HG02870 (cell line): ENCODE results near the gene DDR2.

Experiments
- ATAC-seq: cut with Tn5 transposase; IDR thresholded peaks from one replicate; pipeline ENCODE4 v1.9.1; 2021; ENCODE audit warnings: mild to moderate bottlenecking, moderate library complexity; ENCODE audit not compliant: unreplicated experiment

The DDR2 gene

GRCh38 chr1:162629077-162629627 lies 3.1 kb upstream of the DDR2 start:
- no peak for ATAC-seq

GRCh38 chr1:162629651-162630050 lies 2.6 kb upstream of the DDR2 start:
- ATAC-seq: no peak

- no peak for ATAC-seq
Measured at GRCh38 chr1:162631546-162632191, 595 bp upstream of the DDR2 start.

GRCh38 chr1:162632698-162633080 lies 425 bp downstream of the DDR2 start:
- no peak for ATAC-seq

GRCh38 chr1:162633081-162633762 lies 958 bp downstream of the DDR2 start:
- ATAC-seq: peak; percentile 67

- ATAC-seq: no peak
Measured at GRCh38 chr1:162635418-162635817, 3.2 kb downstream of the DDR2 start.

- peak; percentile 51 for ATAC-seq
Measured at GRCh38 chr1:162639718-162640117, 7.5 kb downstream of the DDR2 start.

- no peak for ATAC-seq
Measured at GRCh38 chr1:162641114-162641513, 8.8 kb downstream of the DDR2 start.

- ATAC-seq: no peak
Measured at GRCh38 chr1:162644986-162645314, 12.7 kb downstream of the DDR2 start.

GRCh38 chr1:162645666-162646065 lies 13.4 kb downstream of the DDR2 start:
- no peak for ATAC-seq

GRCh38 chr1:162649583-162649982 lies 17.3 kb downstream of the DDR2 start:
- ATAC-seq: no peak

- ATAC-seq: no peak
Measured at GRCh38 chr1:162654915-162655620, 22.8 kb downstream of the DDR2 start.

- no peak for ATAC-seq
Measured at GRCh38 chr1:162656266-162656665, 24.0 kb downstream of the DDR2 start.

- no peak for ATAC-seq
Measured at GRCh38 chr1:162660574-162660973, 28.3 kb downstream of the DDR2 start.

- no peak for ATAC-seq
Measured at GRCh38 chr1:162661336-162661735, 29.1 kb downstream of the DDR2 start.

- ATAC-seq: no peak
Measured at GRCh38 chr1:162662013-162662412, 29.7 kb downstream of the DDR2 start.

- peak; percentile 72 for ATAC-seq
Measured at GRCh38 chr1:162663086-162663485, 30.8 kb downstream of the DDR2 start.

GRCh38 chr1:162663589-162664106 lies 31.4 kb downstream of the DDR2 start:
- peak; percentile 43 for ATAC-seq

GRCh38 chr1:162666006-162666645 lies 33.9 kb downstream of the DDR2 start:
- ATAC-seq: no peak

GRCh38 chr1:162667381-162668080 lies 35.3 kb downstream of the DDR2 start:
- ATAC-seq: no peak
